ENCODE measurements around the gene CEP112.

DNA sequence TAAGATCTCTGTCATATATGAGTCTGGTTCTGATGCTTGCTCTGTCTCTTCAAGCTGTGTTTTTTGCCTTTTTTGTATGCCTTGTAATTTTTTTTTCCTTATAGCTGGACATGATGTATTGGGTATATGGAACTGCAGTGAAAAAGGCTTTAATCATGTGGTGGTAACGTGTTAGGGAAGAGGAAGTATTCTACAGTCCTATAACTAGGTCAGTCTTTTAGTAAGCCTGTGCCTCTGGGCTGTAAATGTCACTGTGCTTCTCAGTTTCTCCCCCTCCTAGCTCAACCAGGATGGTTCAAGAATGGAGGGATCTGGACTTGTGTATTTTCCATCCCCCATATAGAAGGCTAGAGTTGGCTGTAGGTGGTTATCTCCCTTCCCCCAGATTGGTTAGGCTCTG is 428.1 kb downstream of the CEP112 start:
- TF ChIP-seq, protein P1, sequence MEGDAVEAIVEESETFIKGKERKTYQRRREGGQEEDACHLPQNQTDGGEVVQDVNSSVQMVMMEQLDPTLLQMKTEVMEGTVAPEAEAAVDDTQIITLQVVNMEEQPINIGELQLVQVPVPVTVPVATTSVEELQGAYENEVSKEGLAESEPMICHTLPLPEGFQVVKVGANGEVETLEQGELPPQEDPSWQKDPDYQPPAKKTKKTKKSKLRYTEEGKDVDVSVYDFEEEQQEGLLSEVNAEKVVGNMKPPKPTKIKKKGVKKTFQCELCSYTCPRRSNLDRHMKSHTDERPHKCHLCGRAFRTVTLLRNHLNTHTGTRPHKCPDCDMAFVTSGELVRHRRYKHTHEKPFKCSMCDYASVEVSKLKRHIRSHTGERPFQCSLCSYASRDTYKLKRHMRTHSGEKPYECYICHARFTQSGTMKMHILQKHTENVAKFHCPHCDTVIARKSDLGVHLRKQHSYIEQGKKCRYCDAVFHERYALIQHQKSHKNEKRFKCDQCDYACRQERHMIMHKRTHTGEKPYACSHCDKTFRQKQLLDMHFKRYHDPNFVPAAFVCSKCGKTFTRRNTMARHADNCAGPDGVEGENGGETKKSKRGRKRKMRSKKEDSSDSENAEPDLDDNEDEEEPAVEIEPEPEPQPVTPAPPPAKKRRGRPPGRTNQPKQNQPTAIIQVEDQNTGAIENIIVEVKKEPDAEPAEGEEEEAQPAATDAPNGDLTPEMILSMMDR (IDR thresholded peaks at IDR 0.05; ENCODE audit: insufficient read depth, low read length, poor library complexity, severe bottlenecking): no peak
- TF ChIP-seq EZH2phosphoT487 (conservative IDR thresholded peaks at IDR 0.05; ENCODE audit: low read length): no peak

Data from SU-DHL-6 (cell line).